Bronchial epithelial cell (primary cell): ENCODE results near the gene SH2D4B. TPM values are rescaled to one million over a fixed set of nuclear protein-coding genes. Genes with fewer than 3 reads are reported as not detected.
"Not testable (repeated sequence)": the region's sequence is repeated elsewhere in the genome, so short reads cannot be mapped to it uniquely, and the experiment has no call there.

ENCODE experiments used
- DNase-seq: peaks from one replicate; pipeline ENCODE4 v3.0.0-alpha.2; 2010; ENCODE audit warnings: low read depth
- FAIRE-seq: peaks from 2 replicates; lab custom pipeline; 2011; peaks lifted over from hg19 to GRCh38; lab: Jason Lieb, UNC
- H3K27me3 ChIP-seq: 2 replicates; pipeline ENCODE4 v1.5.1; 2011; ENCODE audit warnings: low read length; ENCODE audit not compliant: control insufficient read depth, insufficient read depth
- H3K36me3 ChIP-seq: 2 replicates; pipeline ENCODE4 v1.5.1; 2011; ENCODE audit warnings: low read length; ENCODE audit not compliant: control insufficient read depth, insufficient read depth
- H3K4me3 ChIP-seq: 2 replicates; pipeline ENCODE4 v1.5.1; 2011; ENCODE audit warnings: mild to moderate bottlenecking, low read depth, low read length, control low read depth
- CTCF ChIP-seq: IDR thresholded peaks from 2 replicates; pipeline ENCODE4 v1.5.1; 2011; ENCODE audit warnings: mild to moderate bottlenecking, moderate library complexity, low read length, control low read depth, inconsistent platforms; ENCODE audit not compliant: insufficient read depth, severe bottlenecking
- total RNA-seq: library from RNA; depleted of rRNA; stranded (reverse); fragments of >200 nt; gene quantifications from 2 replicates; pipeline ENCODE4 v1.2.1, GENCODE V29; 2014

Gene SH2D4B
- total RNA-seq, 1 donor from 2014 or later, result under 0.01 TPM

- FAIRE-seq (peak; percentile 13), DNase-seq (peak; percentile 76)
- H3K36me3 ChIP-seq, result no peaks in the 10 kb centered on the region
- no peak overlapping the region for H3K4me3 ChIP-seq
- no peaks in the 10 kb centered on the region for H3K27me3 ChIP-seq
- TF ChIP-seq CTCF, result no peak
These were observed 4.4 kb downstream of the SH2D4B start for GRCh38 chr10:80542053-80542452.

- no peak for DNase-seq
- FAIRE-seq, result no peak
- no peak for TF ChIP-seq CTCF
These were observed 5.1 kb downstream of the SH2D4B start for GRCh38 chr10:80542652-80543318.

GRCh38 chr10:80543319-80543672 is 5.6 kb downstream of the SH2D4B start:
- H3K36me3 ChIP-seq, H3K27me3 ChIP-seq, FAIRE-seq, DNase-seq, H3K4me3 ChIP-seq: not testable (repeated sequence)

More at GRCh38 chr10:80542652-80543318, 5.1 kb downstream of the SH2D4B start:
- H3K4me3 ChIP-seq, result no peak overlapping the region
- no peaks in the 10 kb centered on the region for H3K27me3 ChIP-seq
- H3K36me3 ChIP-seq, result no peaks in the 10 kb centered on the region

- no peak overlapping the region for H3K4me3 ChIP-seq
- no peak for FAIRE-seq
- H3K36me3 ChIP-seq, result no peaks in the 10 kb centered on the region
- DNase-seq, result no peak
- no peaks in the 10 kb centered on the region for H3K27me3 ChIP-seq
- no peak for TF ChIP-seq CTCF
These were observed 6.7 kb downstream of the SH2D4B start for GRCh38 chr10:80544316-80544953.

GRCh38 chr10:80545258-80545881 is 7.7 kb downstream of the SH2D4B start:
- Histone ChIP-seq H3K27me3 (no peaks in the 10 kb centered on the region), H3K4me3 (no peak overlapping the region), H3K36me3 (no peaks in the 10 kb centered on the region)
- DNase-seq, result no peak
- TF ChIP-seq CTCF, result no peak
- FAIRE-seq, result no peak

- FAIRE-seq (no peak), DNase-seq (no peak)
- no peak for TF ChIP-seq CTCF
- H3K4me3 ChIP-seq, result no peak overlapping the region
- H3K27me3 ChIP-seq, result peaks cover 1% of the 10 kb centered on the region
- H3K36me3 ChIP-seq, result no peaks in the 10 kb centered on the region
These were observed 14.5 kb downstream of the SH2D4B start for GRCh38 chr10:80552151-80552646.
